Epithelial cell of prostate (primary cell): Measurements from ENCODE around the gene SORCS2.

ENCODE experiments used
- DNase-seq: peaks from one replicate; pipeline ENCODE4 v3.0.0-alpha.2; 2011; ENCODE audit warnings: low read depth, low spot score
- H3K27ac ChIP-seq: fragments of 450-650 bp; 2 replicates; pipeline ENCODE4 v1.5.1; 2017; ENCODE audit warnings: mild to moderate bottlenecking

Gene SORCS2

GRCh38 chr4:7734651-7735260, 542.4 kb downstream of the SORCS2 start:
- no peak for DNase-seq
- H3K27ac ChIP-seq, result no peak overlapping the region

DNA sequence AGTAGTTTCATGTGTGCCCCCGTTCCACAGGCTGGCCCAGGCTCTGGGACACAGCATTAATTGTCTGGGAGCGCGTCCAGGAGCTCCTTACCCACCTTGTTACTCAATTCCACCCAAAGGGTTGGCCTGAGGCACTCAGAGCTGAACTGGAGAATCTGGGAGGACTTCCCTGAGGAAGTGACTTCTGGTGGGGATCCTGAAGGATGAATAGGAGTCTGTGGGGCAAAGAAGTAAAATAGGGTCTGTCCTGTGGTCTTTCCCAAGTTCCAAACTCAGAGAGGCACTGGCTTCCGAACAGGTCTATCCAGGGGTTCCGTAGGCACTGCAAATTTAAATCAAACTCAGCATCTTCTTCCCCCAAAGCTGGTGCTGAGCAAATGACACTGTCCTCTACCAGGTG, 543.1 kb downstream of the SORCS2 start:
- DNase-seq, result no peak
- H3K27ac ChIP-seq, result no peak overlapping the region

GRCh38 chr4:7735961-7736360, 543.6 kb downstream of the SORCS2 start:
- DNase-seq, result no peak
- no peak overlapping the region for H3K27ac ChIP-seq

DNA sequence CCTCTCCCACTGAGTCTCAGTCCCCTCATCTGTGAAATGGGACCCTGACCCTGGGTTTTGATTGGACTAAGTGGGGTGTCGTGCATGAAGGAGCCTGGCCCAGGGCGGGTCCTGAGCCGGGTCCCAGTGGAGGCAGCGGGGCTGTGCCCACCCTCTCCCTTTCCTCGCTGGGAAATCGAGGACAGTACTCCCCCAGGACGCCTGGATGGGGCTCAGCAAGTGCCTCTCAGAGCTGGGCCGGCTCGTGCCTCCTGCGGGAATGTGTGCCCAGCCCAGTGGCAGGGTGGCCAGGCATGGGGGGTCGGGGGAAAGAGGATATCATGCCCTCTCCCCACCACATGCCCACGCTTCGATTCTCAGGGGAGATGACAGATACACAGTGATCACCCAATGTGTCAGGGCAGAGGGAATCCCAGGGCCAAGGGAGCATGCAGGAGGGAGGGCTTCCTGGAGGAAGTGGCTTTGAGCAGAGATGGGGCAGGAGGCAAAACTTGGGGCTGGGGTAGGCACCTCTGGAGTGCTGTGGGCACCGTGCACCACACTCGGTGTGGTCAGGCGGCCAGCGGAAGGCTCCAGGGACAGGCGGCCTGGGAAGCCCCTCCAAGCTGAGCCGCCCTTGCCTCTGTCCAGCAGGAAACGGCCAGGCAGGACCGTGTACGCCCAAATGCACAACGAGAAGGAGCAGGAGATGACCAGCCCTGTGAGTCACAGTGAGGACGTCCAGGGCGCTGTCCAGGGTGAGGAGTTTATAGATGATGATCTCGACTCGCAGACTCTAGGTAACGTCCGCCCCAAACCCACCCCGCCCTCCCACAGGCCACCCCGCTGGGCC, 544.3 kb downstream of the SORCS2 start:
- DNase-seq, result no peak
- H3K27ac ChIP-seq, result no peak overlapping the region

GRCh38 chr4:7737268-7737645, 544.9 kb downstream of the SORCS2 start:
- H3K27ac ChIP-seq, result no peak overlapping the region
- no peak for DNase-seq

DNA sequence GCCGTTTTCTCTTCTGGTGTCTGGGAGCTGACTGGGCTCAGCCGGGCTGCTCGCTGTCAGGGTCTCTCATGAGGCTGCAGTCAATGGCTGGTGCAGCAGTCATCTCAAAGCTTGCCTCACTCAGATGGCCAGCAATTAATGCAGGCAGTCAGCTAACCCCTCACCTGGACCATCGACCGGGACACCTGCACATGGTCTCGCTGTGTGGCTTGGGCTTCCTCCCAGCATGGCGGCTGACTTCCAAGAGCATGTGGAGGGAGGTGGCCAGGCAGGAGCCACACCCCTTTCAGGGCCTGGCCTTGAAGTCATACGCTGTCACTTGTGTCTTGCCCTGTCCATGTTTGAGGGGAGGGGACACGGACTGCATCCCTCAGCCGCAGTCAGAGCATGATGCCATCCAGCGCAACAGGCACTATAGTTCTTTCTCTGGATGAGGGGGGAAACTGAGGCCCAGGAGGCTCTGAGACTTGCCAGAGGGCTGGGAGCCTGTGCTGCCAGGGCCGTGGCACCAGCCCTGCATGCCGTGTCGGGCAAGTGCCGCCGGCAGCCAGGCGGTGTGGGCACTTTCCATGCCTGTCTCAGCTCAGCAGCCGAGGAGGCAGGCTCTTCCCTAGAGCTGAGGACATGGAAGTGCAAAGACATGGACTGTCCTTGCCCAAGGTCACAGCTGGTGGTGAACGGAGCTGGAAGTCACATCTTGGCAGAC, 545.6 kb downstream of the SORCS2 start:
- DNase-seq, result no peak
- no peak overlapping the region for H3K27ac ChIP-seq

DNA sequence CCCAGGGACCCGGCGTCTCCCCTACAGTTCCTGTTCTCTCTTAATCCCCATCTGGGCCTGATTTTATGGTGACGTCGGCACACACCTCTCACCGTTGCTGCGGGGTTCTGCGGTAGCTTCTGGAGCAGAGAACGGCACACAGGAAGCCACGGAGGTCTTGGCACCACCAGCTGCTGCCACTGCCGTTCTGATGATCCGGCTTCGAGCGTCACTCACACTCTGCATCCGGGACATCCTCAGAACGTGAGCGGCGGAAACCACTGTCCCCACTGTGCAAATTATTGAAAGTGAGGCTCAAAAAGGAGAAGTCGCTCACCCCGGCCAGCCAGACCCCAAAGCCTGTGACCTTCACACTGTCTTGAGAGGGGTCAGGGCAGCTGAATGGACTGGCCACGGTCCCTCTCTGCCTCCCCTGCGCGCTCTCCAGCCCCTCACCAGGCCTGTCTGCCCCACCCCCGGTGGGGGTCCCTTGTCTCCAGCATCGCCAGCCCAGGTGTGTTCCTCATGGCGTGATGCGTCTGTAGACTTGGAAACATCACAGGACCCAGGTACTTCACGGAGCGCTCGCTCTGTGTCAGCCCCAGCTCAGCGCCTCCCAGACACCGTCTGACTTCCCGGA, 546.2 kb downstream of the SORCS2 start:
- H3K27ac ChIP-seq, result no peak overlapping the region
- no peak for DNase-seq

- DNase-seq, result no peak
- H3K27ac ChIP-seq, result no peak overlapping the region
Measured at GRCh38 chr4:7739077-7739917, 547.0 kb downstream of the SORCS2 start.

- no peak for DNase-seq
- no peak overlapping the region for H3K27ac ChIP-seq
Measured at GRCh38 chr4:7739918-7740865, 547.9 kb downstream of the SORCS2 start.

DNA sequence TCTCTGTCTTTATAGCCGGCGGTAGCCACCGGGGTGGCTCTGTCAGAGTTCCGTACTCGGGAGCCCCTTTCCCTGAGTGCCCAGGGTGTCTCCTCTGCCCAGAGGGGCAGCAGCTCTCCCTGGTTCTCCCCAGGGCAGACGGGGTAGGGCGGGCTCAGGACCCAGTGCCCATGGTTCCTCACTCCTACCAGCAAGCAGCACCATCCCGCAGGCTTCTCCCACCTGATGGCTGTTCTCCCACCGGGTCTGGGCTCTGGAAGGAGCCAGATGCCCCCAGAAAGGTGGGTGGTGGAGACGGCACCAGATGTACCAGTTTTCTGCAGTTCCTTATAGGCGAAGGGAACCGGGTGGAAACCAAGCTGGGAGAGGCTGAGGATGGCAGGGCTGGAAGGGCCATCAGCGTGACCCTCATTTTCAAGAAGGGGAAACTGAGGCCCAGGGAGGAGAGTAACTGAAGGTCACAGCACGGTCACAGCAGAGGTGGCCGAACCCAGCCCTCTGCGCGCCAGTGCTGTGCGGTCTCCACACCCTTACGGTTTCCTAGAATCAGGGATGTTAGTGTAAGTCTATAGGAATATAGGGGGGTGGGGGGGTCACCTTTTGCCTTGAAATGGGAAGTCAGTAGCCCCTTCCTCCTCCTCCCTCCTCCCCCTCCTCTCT, 548.7 kb downstream of the SORCS2 start:
- DNase-seq, result no peak
- H3K27ac ChIP-seq, result no peak overlapping the region

GRCh38 chr4:7741946-7742806, 549.8 kb downstream of the SORCS2 start:
- no peak overlapping the region for H3K27ac ChIP-seq
- DNase-seq, result no peak

- H3K27ac ChIP-seq, result no peak overlapping the region
- DNase-seq, result no peak
Measured at GRCh38 chr4:7742807-7743280, 550.5 kb downstream of the SORCS2 start.

- DNase-seq, result no peak
- H3K27ac ChIP-seq, result no peak overlapping the region
Measured at GRCh38 chr4:7744142-7744804, 551.9 kb downstream of the SORCS2 start.

DNA sequence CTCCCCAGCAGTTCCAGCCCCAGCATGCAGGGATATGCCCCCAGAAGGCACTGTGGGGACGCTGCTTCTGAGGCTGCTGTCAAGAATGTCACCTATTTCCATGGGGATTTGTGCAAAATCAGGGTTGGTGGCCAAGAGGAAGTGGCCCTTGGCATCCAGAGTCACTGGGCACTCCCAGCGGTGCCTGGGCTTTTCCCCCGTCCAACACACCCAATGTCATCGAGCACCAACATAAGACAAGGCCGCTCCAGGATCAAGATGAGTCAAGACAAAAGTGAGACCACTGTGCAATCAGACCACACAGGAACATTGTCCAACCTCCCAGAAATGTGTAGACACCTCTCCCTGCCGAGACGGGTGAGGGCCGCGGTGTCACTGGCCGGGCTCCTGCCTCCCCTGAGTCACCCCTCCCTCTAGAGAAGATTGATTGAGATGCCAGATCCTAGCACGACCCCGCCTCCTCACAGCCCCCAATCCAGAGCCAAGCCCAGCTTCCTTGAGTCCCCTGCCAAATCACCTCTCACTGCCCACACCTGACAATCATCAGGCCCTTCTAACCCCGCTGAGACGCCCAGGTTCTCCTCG, 553.1 kb downstream of the SORCS2 start:
- H3K27ac ChIP-seq, result no peak overlapping the region
- no peak for DNase-seq

- no peak overlapping the region for H3K27ac ChIP-seq
- DNase-seq, result no peak
Measured at GRCh38 chr4:7746351-7747061, 554.2 kb downstream of the SORCS2 start.

- no peak for DNase-seq
- no peak overlapping the region for H3K27ac ChIP-seq
Measured at GRCh38 chr4:7747062-7747385, 554.7 kb downstream of the SORCS2 start.
